ENCODE results near the gene ANKRD63.

DNA sequence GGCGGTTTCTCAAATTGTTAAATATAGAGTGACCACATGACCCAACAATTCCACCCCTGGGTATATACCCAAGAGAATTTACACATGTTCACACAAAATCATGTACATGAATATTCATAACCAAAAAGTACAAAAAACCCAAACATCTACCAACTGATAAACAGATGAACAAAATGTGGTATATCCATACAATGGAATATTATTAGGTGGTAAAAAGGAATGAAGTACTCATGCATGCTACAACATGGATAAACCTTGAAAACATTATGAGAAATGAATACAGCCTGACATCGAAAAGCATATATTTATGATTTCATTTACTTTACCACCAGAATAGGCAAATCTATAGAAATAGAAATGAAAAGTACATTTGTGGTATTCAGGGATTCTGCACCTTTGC is 17.5 kb upstream of the ANKRD63 start:
- TF ChIP-seq CTCF (IDR thresholded peaks at IDR 0.05) (no peak), POLR2AphosphoS5 (IDR thresholded peaks at IDR 0.05) (no peak)
